HG03469 (cell line): ENCODE results near the gene KIAA0232.
"Not testable (repeated sequence)": the region's sequence is repeated elsewhere in the genome, so short reads cannot be mapped to it uniquely, and the experiment has no call there.

Experiments used
- ATAC-seq: cut with Tn5 transposase; IDR thresholded peaks from one replicate; pipeline ENCODE4 v1.9.1; 2021; ENCODE audit warnings: mild to moderate bottlenecking, moderate library complexity, moderate number of reproducible peaks; ENCODE audit not compliant: unreplicated experiment

Gene KIAA0232

GRCh38 chr4:6755088-6755753 lies 27.3 kb upstream of the KIAA0232 start:
- no peak for ATAC-seq

DNA sequence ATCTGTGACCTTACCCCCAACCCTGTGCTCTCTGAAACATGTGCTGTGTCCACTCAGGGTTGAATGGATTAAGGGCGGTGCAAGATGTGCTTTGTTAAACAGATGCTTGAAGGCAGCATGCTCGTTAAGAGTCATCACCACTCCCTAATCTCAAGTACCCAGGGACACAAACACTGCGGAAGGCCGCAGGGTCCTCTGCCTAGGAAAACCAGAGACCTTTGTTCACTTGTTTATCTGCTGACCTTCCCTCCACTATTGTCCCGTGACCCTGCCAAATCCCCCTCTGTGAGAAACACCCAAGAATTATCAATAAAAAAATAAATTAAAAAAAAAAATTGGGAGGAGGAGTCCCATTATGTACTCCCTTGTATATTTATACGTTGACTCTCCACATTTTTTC lies 26.2 kb upstream of the KIAA0232 start:
- ATAC-seq, result not testable (repeated sequence)

GRCh38 chr4:6758728-6759127 lies 23.8 kb upstream of the KIAA0232 start:
- no peak for ATAC-seq

DNA sequence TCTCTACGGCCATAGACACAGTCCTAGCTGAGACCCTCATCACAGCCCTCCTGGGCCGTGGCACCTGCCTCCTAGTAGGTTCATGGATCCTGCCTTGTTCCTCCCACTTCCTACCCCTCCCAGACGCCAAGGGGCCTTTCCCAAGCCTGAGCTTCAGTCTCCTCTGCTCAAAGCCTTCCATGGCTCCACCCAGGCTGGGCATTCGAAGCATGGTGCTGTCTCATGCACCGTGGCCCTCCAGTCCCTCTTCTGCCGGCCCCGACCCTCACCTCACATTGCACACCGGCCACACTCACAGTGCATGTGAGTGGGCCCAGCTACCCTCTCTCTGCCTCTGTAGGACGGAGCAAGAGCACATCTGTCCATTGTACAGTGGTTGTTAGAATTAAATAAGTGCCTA lies 21.7 kb upstream of the KIAA0232 start:
- ATAC-seq, result no peak

GRCh38 chr4:6761649-6762615 lies 20.6 kb upstream of the KIAA0232 start:
- ATAC-seq, result no peak

- no peak for ATAC-seq
These were observed 19.1 kb upstream of the KIAA0232 start for GRCh38 chr4:6763330-6763851.

GRCh38 chr4:6764976-6765620 lies 17.4 kb upstream of the KIAA0232 start:
- ATAC-seq, result no peak

GRCh38 chr4:6765703-6766102 lies 16.8 kb upstream of the KIAA0232 start:
- ATAC-seq, result no peak

- ATAC-seq, result no peak
These were observed 15.2 kb upstream of the KIAA0232 start for GRCh38 chr4:6767386-6767747.

DNA sequence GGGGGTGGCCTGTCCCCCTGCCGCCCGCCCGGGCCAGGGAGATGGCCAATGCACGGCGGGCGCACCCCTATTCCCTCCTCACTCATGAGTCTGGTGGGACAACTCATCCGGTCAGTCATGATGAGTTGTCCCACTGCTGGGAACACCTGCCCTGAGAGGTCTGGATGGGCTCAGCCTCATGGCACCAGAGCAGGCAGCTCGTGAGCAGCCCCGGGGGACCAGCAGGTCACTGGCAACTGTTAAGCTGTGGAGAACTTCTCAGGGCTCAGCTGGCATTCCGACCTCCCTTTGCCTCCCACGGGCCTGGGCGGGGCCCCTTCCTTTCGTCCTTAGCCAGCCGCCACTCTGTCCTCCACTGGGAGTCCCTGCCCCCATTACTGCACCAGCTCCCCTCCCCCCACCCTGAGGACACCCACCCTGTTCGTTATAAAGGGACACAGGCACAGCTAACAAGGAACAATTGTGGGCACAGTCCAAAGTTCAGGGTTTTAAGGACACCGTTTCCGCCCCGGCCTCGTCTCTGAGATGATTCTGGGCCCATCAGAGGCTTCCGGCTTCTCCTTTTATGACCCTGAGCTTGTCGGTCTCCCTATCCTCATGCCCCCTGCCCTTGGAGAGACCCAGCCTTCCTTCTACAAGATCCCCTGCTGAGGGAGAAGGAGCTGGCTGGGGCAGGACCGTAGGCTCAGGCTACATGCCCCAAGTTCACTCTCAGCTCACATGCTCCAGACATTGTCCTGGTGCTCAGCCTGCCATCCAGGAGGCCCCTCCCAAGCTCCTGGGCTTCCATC lies 14.6 kb upstream of the KIAA0232 start:
- ATAC-seq, result no peak

DNA sequence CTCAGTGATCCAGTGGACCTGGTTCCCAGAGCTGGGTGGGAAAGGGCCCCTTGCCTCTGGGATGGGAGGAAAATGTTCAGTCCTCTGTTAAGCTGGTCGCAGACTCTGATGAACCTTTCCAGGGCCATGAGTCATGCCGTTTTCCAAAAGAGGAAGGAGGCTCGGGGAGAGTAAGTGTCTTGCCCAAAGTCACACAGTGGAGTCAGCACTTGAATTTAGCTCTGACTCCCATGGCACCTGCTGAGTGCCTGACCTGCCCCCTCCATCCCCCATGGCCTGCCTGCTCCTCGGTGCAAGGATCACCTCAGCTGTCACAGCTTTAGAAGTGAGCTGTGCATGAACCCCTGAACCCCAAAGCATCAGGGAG lies 14.0 kb upstream of the KIAA0232 start:
- ATAC-seq, result no peak

DNA sequence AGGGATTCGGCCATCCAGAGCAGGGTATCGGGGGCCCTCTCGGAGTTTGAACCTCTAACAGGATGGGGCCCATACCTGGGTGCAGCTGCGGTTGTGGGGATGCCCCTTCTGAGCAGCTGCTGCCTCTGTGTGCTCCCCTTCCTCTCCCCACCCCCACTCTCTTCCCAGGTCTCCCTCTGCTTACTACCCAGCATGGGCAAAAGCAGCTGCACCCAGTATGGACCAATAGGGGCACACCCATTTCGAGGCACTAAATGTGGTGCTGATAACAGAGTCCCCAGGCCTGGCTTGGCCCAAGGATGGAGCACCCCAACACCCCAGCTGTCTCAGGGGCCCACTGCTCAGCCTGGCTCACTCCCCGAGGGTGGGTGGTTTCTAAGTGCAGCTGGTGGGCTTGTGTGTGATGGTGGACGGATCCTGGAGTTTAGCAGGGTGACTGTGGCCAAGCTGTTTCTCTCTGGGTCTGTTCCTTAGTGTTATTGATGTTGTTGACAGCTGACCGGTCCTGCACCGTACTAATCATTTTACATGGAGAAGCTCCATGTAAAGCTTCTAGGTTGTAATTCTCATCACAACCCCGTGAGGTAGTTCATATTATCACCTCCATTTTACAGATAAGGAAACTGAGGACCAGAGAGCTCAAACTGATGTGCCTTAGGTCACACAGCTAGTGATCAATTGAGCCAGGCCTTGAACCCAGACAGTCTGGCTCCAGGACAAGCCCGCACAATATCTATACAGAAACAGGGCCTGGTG lies 13.1 kb upstream of the KIAA0232 start:
- no peak for ATAC-seq

- ATAC-seq, result no peak
These were observed 12.5 kb upstream of the KIAA0232 start for GRCh38 chr4:6769989-6770420.

DNA sequence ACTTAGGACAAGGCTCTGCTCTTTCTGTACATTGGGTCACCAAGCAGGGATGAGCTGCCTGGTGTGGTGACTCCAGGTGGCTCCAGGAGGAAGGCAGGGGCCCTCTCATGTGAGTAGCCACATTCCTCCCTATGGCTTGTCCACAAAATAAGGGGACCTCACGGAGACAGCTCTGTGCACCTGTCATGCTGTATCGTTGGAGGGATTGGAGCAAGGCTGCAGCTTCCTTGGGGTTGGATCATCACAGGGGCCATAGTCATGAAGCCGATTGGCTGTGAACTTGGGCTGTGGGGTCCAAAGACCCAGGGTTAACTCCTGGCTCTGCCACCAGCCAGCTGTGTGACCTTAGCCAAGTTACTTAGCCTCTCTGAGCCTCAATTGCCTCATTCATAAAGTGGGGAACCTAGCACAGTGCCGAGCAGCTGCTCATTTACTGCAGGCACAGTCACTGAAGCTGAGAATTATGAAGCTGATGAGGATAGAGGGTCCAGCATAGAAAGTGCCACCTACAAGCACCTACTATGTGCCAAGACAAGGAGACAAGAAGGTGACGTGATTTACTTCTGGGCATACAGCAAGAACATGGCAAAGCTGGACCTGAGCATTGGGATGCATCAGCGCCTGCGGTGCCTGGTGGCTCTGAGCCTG lies 11.8 kb upstream of the KIAA0232 start:
- no peak for ATAC-seq

- no peak for ATAC-seq
These were observed 11.3 kb upstream of the KIAA0232 start for GRCh38 chr4:6771229-6771671.

- ATAC-seq, result no peak
These were observed 10.2 kb upstream of the KIAA0232 start for GRCh38 chr4:6772223-6772928.

DNA sequence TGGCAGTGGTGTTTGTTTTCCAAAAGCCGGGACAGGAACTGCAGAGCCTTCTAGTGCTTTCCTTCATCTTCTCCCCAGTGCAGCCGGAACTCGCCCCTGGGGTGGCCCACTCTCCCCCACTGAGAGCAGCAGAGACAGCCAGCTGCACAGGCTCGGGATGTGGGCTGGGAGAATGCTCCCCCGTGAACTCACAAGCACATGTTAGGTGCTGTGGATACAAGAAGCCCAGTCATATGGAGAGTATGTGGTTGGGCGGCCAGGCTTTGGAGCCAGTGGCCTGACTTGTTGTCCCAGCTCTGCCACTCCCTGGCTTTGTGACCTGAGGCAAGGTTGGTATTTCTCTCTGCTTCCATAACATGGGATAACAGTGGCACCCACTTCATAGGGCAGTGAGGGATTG lies 9.4 kb upstream of the KIAA0232 start:
- ATAC-seq, result no peak

GRCh38 chr4:6773616-6774540 lies 8.6 kb upstream of the KIAA0232 start:
- ATAC-seq, result no peak
